Loucy (cell line): ENCODE results near the gene EEA1.

Source experiments
- CTCF ChIP-seq: fragments of 200-600 bp; sonication (generic); conservative IDR thresholded peaks from 2 replicates; pipeline ENCODE4 v1.5.1; 2014; ENCODE audit warnings: mild to moderate bottlenecking, antibody characterized with exemption, low read length
- EZH2phosphoT487 ChIP-seq: fragments of 200-600 bp; IDR thresholded peaks from 2 replicates; pipeline ENCODE4 v1.6.1; 2018; ENCODE audit warnings: antibody characterized with exemption, mild to moderate bottlenecking, moderate library complexity, borderline replicate concordance

GRCh38 chr12:92733661-92734060 is 195.4 kb downstream of the EEA1 start:
- TF ChIP-seq CTCF: no peak
- no peak for TF ChIP-seq EZH2phosphoT487
